Right atrium auricular region (tissue), 2 donors: ENCODE results near the gene NSD1. TPM values are rescaled to one million over a fixed set of nuclear protein-coding genes. Genes with fewer than 3 reads are reported as not detected.

Experiments
- DNase-seq: peaks from one replicate; pipeline ENCODE4 v3.0.0-alpha.2; 2019; ENCODE audit warnings: low spot score
- H3K27ac ChIP-seq, 2 donors: fragments of 200-600 bp; sonication (generic); 1 replicate in 1 of 2; 2 replicates in 1 of 2; pipeline ENCODE4 v1.5.1; 2016 to 2019
- H3K27me3 ChIP-seq, 2 donors: fragments of 200-600 bp; sonication (generic); one replicate each; pipeline versions ENCODE4 v1.5.1 to v1.6.0; 2017 to 2019
- H3K36me3 ChIP-seq: fragments of 200-600 bp; sonication (generic); one replicate; pipeline ENCODE4 v1.5.1; 2016
- H3K4me1 ChIP-seq, 2 donors: fragments of 200-600 bp; sonication (generic); one replicate each; pipeline versions ENCODE4 v1.5.1 to v1.6.0; 2017 to 2019
- H3K4me3 ChIP-seq, 2 donors: fragments of 200-600 bp; sonication (generic); 1 replicate in 1 of 2; 2 replicates in 1 of 2; pipeline ENCODE4 v1.5.1; 2017 to 2019; ENCODE audit warnings: mild to moderate bottlenecking in 1 of 2, moderate library complexity in 1 of 2
- H3K9me3 ChIP-seq, 2 donors: fragments of 200-600 bp; sonication (generic); one replicate each; pipeline ENCODE4 v1.5.1; 2019
- CTCF ChIP-seq, 2 donors: fragments of 200-600 bp; sonication (generic); IDR thresholded peaks; one replicate each; pipeline ENCODE4 v1.5.1; 2019; ENCODE audit warnings: antibody characterized with exemption in 2 of 2
- total RNA-seq, 2 donors: library from RNA; depleted of rRNA; stranded (reverse); fragments of >200 nt; gene quantifications; one replicate each; pipeline ENCODE4 v1.1.0, GENCODE V29; 2016

Gene NSD1
- total RNA-seq, 2 donors from 2014 or later, result 25.4 to 26.7 TPM

GRCh38 chr5:177315411-177315810 lies 181.8 kb downstream of the NSD1 start:
- no peak overlapping the region for H3K27ac ChIP-seq
- H3K9me3 ChIP-seq, result no peaks in the 10 kb centered on the region
- H3K4me1 ChIP-seq, result peaks cover 0 to 25% of the 10 kb centered on the region in 2 donors
- no peak for DNase-seq
- no peak overlapping the region for H3K4me3 ChIP-seq
- no peaks in the 10 kb centered on the region for H3K36me3 ChIP-seq
- no peaks in the 10 kb centered on the region for H3K27me3 ChIP-seq
- no peak for TF ChIP-seq CTCF (IDR thresholded peaks at IDR 0.05)

GRCh38 chr5:177316005-177316404 lies 182.4 kb downstream of the NSD1 start:
- H3K36me3 ChIP-seq, result no peaks in the 10 kb centered on the region

GRCh38 chr5:177317959-177318377 lies 184.4 kb downstream of the NSD1 start:
- no peak overlapping the region for H3K4me3 ChIP-seq
- TF ChIP-seq CTCF (IDR thresholded peaks at IDR 0.05), result peak; percentile 66 to 86
- H3K36me3 ChIP-seq, result no peaks in the 10 kb centered on the region
- H3K27ac ChIP-seq, result no peak overlapping the region
- H3K9me3 ChIP-seq, result no peaks in the 10 kb centered on the region
- H3K4me1 ChIP-seq, result peaks cover 0 to 1% of the 10 kb centered on the region in 2 donors
- DNase-seq, result peak; percentile 82
- no peaks in the 10 kb centered on the region for H3K27me3 ChIP-seq

More at GRCh38 chr5:177316005-177316404, 182.4 kb downstream of the NSD1 start:
- Histone ChIP-seq H3K4me1 (peaks cover 0 to 19% of the 10 kb centered on the region in 2 donors), H3K4me3 (no peak overlapping the region), H3K27ac (no peak overlapping the region), H3K27me3 (no peaks in the 10 kb centered on the region), H3K9me3 (no peaks in the 10 kb centered on the region)
- no peak for TF ChIP-seq CTCF (IDR thresholded peaks at IDR 0.05)
- no peak for DNase-seq

DNA sequence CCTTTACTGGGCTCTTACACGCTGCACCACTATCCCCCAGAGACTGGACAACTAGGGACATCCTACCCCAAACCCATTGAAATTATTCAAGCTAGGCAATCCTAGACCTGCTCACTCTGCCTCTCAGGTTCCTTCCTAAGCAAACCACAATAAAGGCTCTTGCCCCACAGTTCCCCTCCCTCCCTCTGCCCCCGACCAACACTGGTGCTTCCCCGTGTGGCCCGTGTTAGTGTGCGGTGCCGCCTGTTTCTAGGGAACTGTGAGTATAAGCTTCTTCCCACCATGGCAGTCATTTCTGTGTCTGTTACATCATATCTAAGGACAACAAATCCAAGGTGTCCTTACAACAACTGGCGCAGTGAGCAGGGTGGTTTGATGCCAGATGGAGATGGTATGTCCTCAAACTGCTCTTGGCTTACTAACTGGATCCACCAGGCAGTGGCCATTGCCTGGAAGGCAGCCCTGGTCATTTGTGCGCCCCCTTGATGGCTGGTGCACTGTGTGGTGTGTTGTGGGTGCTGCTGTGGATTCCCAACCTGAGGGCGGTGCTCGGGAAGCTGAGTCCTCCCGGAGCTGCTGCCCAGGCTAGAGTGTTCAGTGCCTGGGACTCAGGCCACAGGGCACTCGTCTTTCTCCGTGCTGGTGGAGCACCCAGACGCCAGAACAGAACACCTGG lies 186.5 kb downstream of the NSD1 start:
- DNase-seq, result no peak
- TF ChIP-seq CTCF (IDR thresholded peaks at IDR 0.05), result no peak

DNA sequence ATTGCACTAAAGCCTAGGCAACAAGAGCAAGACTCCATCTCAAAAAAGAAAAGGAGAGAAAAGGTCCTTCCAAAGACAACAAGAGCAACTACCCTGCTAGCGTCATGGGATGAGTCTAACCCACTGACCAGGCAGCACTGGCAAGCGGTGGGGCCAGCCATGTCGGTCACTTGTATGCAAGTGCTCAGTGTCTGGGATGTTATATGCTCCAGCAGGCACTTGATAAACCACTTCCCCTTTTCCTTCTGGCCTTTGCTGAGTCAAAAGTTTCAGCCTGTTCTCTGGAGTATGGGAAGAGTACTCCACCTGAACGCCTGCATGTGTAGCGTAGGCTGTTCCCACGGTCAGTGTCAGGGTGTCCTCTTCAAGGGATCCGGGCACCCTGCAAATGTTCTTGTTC lies 187.3 kb downstream of the NSD1 start:
- DNase-seq, result no peak
- Histone ChIP-seq H3K36me3 (no peaks in the 10 kb centered on the region), H3K4me3 (no peak overlapping the region), H3K4me1 (no peaks in the 10 kb centered on the region), H3K27me3 (no peaks in the 10 kb centered on the region), H3K9me3 (no peaks in the 10 kb centered on the region), H3K27ac (no peak overlapping the region)
- no peak for TF ChIP-seq CTCF (IDR thresholded peaks at IDR 0.05)

More for the DNA sequence above, 186.5 kb downstream of the NSD1 start:
- Histone ChIP-seq H3K4me1 (no peaks in the 10 kb centered on the region), H3K9me3 (no peaks in the 10 kb centered on the region), H3K27me3 (no peaks in the 10 kb centered on the region), H3K4me3 (no peak overlapping the region), H3K36me3 (no peaks in the 10 kb centered on the region), H3K27ac (no peak overlapping the region)
